HepG2 (cell line): Measurements from ENCODE around the gene MLX. TPM values are rescaled to one million over a fixed set of nuclear protein-coding genes. Genes with fewer than 3 reads are reported as not detected.

Experiments
- ADNP ChIP-seq: sonication (generic); formaldehyde crosslinking; IDR thresholded peaks from 2 replicates; pipeline ENCODE4 v1.4.0; 2020; ENCODE audit warnings: missing genetic modification reagents
- ATF6 ChIP-seq: sonication (generic); formaldehyde crosslinking; conservative IDR thresholded peaks from 2 replicates; pipeline ENCODE4 v1.4.0; 2020; ENCODE audit warnings: missing genetic modification reagents
- BCL6 ChIP-seq: IDR thresholded peaks from 2 replicates; pipeline ENCODE4 v1.6.1; 2016; ENCODE audit warnings: missing genetic modification reagents, missing compliant biosample characterization
- CEBPB ChIP-seq: IDR thresholded peaks from 2 replicates; pipeline ENCODE4 v1.6.1; 2011; ENCODE audit warnings: low read depth, low read length, improper control_type of control experiment, borderline replicate concordance
- DNMT3B ChIP-seq: conservative IDR thresholded peaks from 2 replicates; pipeline ENCODE4 v1.6.1; 2016; ENCODE audit warnings: missing biosample characterization, control low read depth
- FOXK1 ChIP-seq: sonication (generic); formaldehyde crosslinking; IDR thresholded peaks from 2 replicates; pipeline ENCODE4 v1.4.0; 2020; ENCODE audit warnings: low read depth, missing genetic modification reagents, borderline replicate concordance
- HMGA1 ChIP-seq: sonication (generic); formaldehyde crosslinking; conservative IDR thresholded peaks from 2 replicates; pipeline ENCODE4 v1.4.0; 2020; ENCODE audit warnings: missing genetic modification reagents
- HNRNPH1 ChIP-seq: fragments of 200-400 bp; formaldehyde crosslinking; optimal IDR thresholded peaks from 2 replicates; pipeline ENCODE3; 2017; ENCODE audit warnings: mild to moderate bottlenecking, low read depth, low read length
- IRX3 ChIP-seq: sonication (generic); formaldehyde crosslinking; IDR thresholded peaks from 2 replicates; pipeline ENCODE4 v1.8.1; 2023; ENCODE audit warnings: mild to moderate bottlenecking, low read depth, missing genetic modification reagents, borderline replicate concordance
- KAT2B ChIP-seq: fragments of 150-350 bp; IDR thresholded peaks from 2 replicates; pipeline ENCODE4 v1.6.1; 2014; ENCODE audit warnings: low read depth, low read length, borderline replicate concordance
- PAXIP1 ChIP-seq: sonication (generic); formaldehyde crosslinking; conservative IDR thresholded peaks from 2 replicates; pipeline ENCODE4 v1.4.0; 2020; ENCODE audit warnings: mild to moderate bottlenecking, missing genetic modification reagents, moderate library complexity
- SAFB2 ChIP-seq: sonication (generic); formaldehyde crosslinking; IDR thresholded peaks from 2 replicates; pipeline ENCODE4 v1.5.1; 2020; ENCODE audit warnings: missing genetic modification reagents, low read depth, mild to moderate bottlenecking, borderline replicate concordance
- SMYD3 ChIP-seq: sonication (generic); formaldehyde crosslinking; IDR thresholded peaks from 2 replicates; pipeline ENCODE4 v1.8.1; 2023; ENCODE audit warnings: mild to moderate bottlenecking, missing genetic modification reagents
- TFE3 ChIP-seq: IDR thresholded peaks from 2 replicates; pipeline ENCODE4 v1.6.1; 2016
- ZNF230 ChIP-seq: sonication (generic); formaldehyde crosslinking; IDR thresholded peaks from 2 replicates; pipeline ENCODE4 v1.4.0; 2020; ENCODE audit warnings: mild to moderate bottlenecking, missing genetic modification reagents
- ZNF317 ChIP-seq: sonication (generic); formaldehyde crosslinking; IDR thresholded peaks from 2 replicates; pipeline ENCODE4 v1.5.0; 2020; ENCODE audit warnings: mild to moderate bottlenecking, missing genetic modification reagents
- ZNF337 ChIP-seq: sonication (generic); formaldehyde crosslinking; IDR thresholded peaks from 2 replicates; pipeline ENCODE4 v1.5.1; 2020; ENCODE audit warnings: missing genetic modification reagents, low read depth, mild to moderate bottlenecking, borderline replicate concordance
- ZNF44 ChIP-seq: sonication (generic); formaldehyde crosslinking; IDR thresholded peaks from 2 replicates; pipeline ENCODE4 v1.5.1; 2020; ENCODE audit warnings: mild to moderate bottlenecking, missing genetic modification reagents
- ZNF446 ChIP-seq: sonication (generic); formaldehyde crosslinking; IDR thresholded peaks from 2 replicates; pipeline ENCODE4 v1.5.0; 2020; ENCODE audit warnings: mild to moderate bottlenecking, missing genetic modification reagents
- ZNF598 ChIP-seq: sonication (generic); formaldehyde crosslinking; IDR thresholded peaks from 2 replicates; pipeline ENCODE4 v1.5.1; 2020; ENCODE audit warnings: mild to moderate bottlenecking, missing genetic modification reagents, borderline replicate concordance
- ZNF652 ChIP-seq: IDR thresholded peaks from 2 replicates; pipeline ENCODE4 v1.6.1; 2016; ENCODE audit warnings: low read depth, borderline replicate concordance
- ZNF670 ChIP-seq: sonication (generic); formaldehyde crosslinking; IDR thresholded peaks from 2 replicates; pipeline ENCODE4 v1.8.0; 2022; ENCODE audit warnings: mild to moderate bottlenecking, missing genetic modification reagents, borderline replicate concordance
- ZNF672 ChIP-seq: sonication (generic); formaldehyde crosslinking; IDR thresholded peaks from 2 replicates; pipeline ENCODE4 v1.8.1; 2022; ENCODE audit warnings: missing genetic modification reagents
- ZNF674 ChIP-seq: sonication (generic); formaldehyde crosslinking; IDR thresholded peaks from 2 replicates; pipeline ENCODE4 v1.5.0; 2020; ENCODE audit warnings: low read depth, mild to moderate bottlenecking, missing genetic modification reagents
- polyA plus RNA-seq, 8 experiments: library from polyadenylated mRNA; depleted of rRNA in 3 of 8; stranded (reverse) in 7 of 8; unstranded in 1 of 8; fragments of >200 nt; fragmentation: Illumina TruSeq in 4 of 8; extraction: Trizol in 4 of 8; gene quantifications; 2 replicates each; pipeline versions ENCODE4 v1.2.1 to v1.2.3, GENCODE V29; 2011 to 2016; ENCODE audit warnings: low read depth in 4 of 8, missing spikeins in 1 of 8, mixed read lengths in 1 of 8; ENCODE audit not compliant: insufficient read depth in 1 of 8
- total RNA-seq, 5 experiments: library from RNA; depleted of rRNA; stranded (reverse); fragments of >200 nt; fragmentation: Illumina TruSeq; extraction: Trizol; gene quantifications; 2 replicates each; pipeline ENCODE4 v1.2.3, GENCODE V29; 2016; ENCODE audit warnings: low read depth in 1 of 5

The MLX gene
- total and polyA plus RNA-seq, 2 of the 13 experiments (the other 11 are each of a cell fraction or from before 2014, with no cell fraction given): 38.9 to 74.4 TPM

- TF ChIP-seq HNRNPH1: no peak
- peak; percentile 48; the same call in 1 of the 2 replicates for TF ChIP-seq PAXIP1 (CRISPR knock-in tag)
- no peak for TF ChIP-seq ADNP (CRISPR knock-in tag)
- TF ChIP-seq IRX3 (CRISPR knock-in tag): peak; percentile 74; the same call in 1 of the 2 replicates
- TF ChIP-seq ZNF670: no peak; the same call in 1 of the 2 replicates
- no peak for TF ChIP-seq ZNF674 (CRISPR knock-in tag)
- peak; percentile 63; the same call in 1 of the 2 replicates for TF ChIP-seq ZNF317 (CRISPR knock-in tag)
- no peak for TF ChIP-seq ZNF652 (CRISPR knock-in tag)
- no peak for TF ChIP-seq CEBPB
- 0 out of 2 replicates have a peak, but pooled peaks have one; percentile 22 for TF ChIP-seq ATF6 (CRISPR knock-in tag)
- no peak for TF ChIP-seq HMGA1 (CRISPR knock-in tag)
- TF ChIP-seq DNMT3B (CRISPR knock-in tag): no peak; the same call in 1 of the 2 replicates
- TF ChIP-seq TFE3 (CRISPR knock-in tag): no peak; the same call in 1 of the 2 replicates
- peak; percentile 92 for TF ChIP-seq FOXK1
- TF ChIP-seq ZNF230: peak; percentile 96
- TF ChIP-seq SMYD3 (CRISPR knock-in tag): peak; percentile 94
- no peak for TF ChIP-seq BCL6 (CRISPR knock-in tag)
- TF ChIP-seq ZNF446 (CRISPR knock-in tag): no peak
- TF ChIP-seq ZNF44 (CRISPR knock-in tag): no peak; the same call in 1 of the 2 replicates
- peak; percentile 98; the same call in 1 of the 2 replicates for TF ChIP-seq ZNF337 (CRISPR knock-in tag)
- peak; percentile 13; the same call in 1 of the 2 replicates for TF ChIP-seq SAFB2
- peak; percentile 88; the same call in 1 of the 2 replicates for TF ChIP-seq ZNF598 (CRISPR knock-in tag)
- TF ChIP-seq KAT2B: no peak
- no peak for TF ChIP-seq ZNF672
These were observed 42.4 kb downstream of the MLX start, which contains the start of the genes RETREG3 and TUBG1 (continued) for GRCh38 chr17:42609182-42609813.
